DND-41 (cell line): Measurements from ENCODE around the gene CACNB4.
"Not testable (repeated sequence)": the region's sequence is repeated elsewhere in the genome, so short reads cannot be mapped to it uniquely, and the experiment has no call there.

ENCODE experiments used
- ATAC-seq: fragments of 200-7000 bp; cut with Tn5 transposase; 3 replicates; pipeline ENCODE4 v1.9.1; 2021; ENCODE audit warnings: low read depth; ENCODE audit not compliant: insufficient read depth
- DNase-seq: peaks from one replicate; pipeline ENCODE4 v3.0.0-alpha.2; 2020
- H2AFZ ChIP-seq: 2 replicates; pipeline ENCODE4 v1.6.0; 2012; ENCODE audit warnings: low read depth, low read length
- H3K27ac ChIP-seq: 2 replicates; pipeline ENCODE4 v1.5.1; 2012; ENCODE audit warnings: low read length, inconsistent platforms
- H3K27me3 ChIP-seq: fragments of 200-600 bp; sonication (generic); 2 replicates; pipeline ENCODE4 v1.6.0; 2012; ENCODE audit warnings: low read length, mild to moderate bottlenecking, inconsistent platforms; ENCODE audit not compliant: insufficient read depth, poor library complexity
- H3K36me3 ChIP-seq: 2 replicates; pipeline ENCODE4 v1.5.1; 2012; ENCODE audit warnings: low read length, inconsistent platforms; ENCODE audit not compliant: insufficient read depth
- H3K4me1 ChIP-seq: 2 replicates; pipeline ENCODE4 v1.5.1; 2012; ENCODE audit warnings: mild to moderate bottlenecking, low read length; ENCODE audit not compliant: insufficient read depth
- H3K4me2 ChIP-seq: 2 replicates; pipeline ENCODE4 v1.6.0; 2012; ENCODE audit warnings: mild to moderate bottlenecking, moderate library complexity, low read length, inconsistent platforms; ENCODE audit not compliant: insufficient read depth
- H3K4me3 ChIP-seq, 2 experiments: fragments of 200-600 bp in 1 of 2; shearing (Covaris generic) in 1 of 2; 2 replicates each; pipeline ENCODE4 v1.5.1; 2012 to 2016; ENCODE audit warnings: inconsistent platforms in 2 of 2, low read length in 2 of 2, mild to moderate bottlenecking in 2 of 2, low read depth in 1 of 2, moderate library complexity in 1 of 2
- H3K79me2 ChIP-seq: 2 replicates; pipeline ENCODE4 v1.6.0; 2012; ENCODE audit warnings: low read length, inconsistent platforms; ENCODE audit not compliant: insufficient read depth
- H3K9ac ChIP-seq: 2 replicates; pipeline ENCODE4 v1.6.0; 2012; ENCODE audit warnings: low read depth, mild to moderate bottlenecking, inconsistent platforms, low read length, moderate library complexity
- H3K9me3 ChIP-seq: 2 replicates; pipeline ENCODE4 v1.5.1; 2012; ENCODE audit warnings: low read length, moderate library complexity, mild to moderate bottlenecking, inconsistent platforms; ENCODE audit not compliant: insufficient read depth, severe bottlenecking
- H4K20me1 ChIP-seq: 2 replicates; pipeline ENCODE4 v1.6.0; 2012; ENCODE audit warnings: low read length; ENCODE audit not compliant: insufficient read depth
- EZH2 ChIP-seq: IDR thresholded peaks from 3 replicates; pipeline ENCODE4 v1.6.1; 2012; ENCODE audit warnings: borderline replicate concordance, low read depth, mild to moderate bottlenecking, moderate library complexity, low read length, inconsistent platforms; ENCODE audit not compliant: severe bottlenecking
- TF ChIP-seq, protein P1 (sequence below): IDR thresholded peaks from 2 replicates; pipeline ENCODE4 v1.5.1; 2012; ENCODE audit warnings: borderline replicate concordance, low read length, moderate library complexity, mild to moderate bottlenecking; ENCODE audit not compliant: poor library complexity, severe bottlenecking; ENCODE audit errors: extremely low read depth

CACNB4 gene

DNA sequence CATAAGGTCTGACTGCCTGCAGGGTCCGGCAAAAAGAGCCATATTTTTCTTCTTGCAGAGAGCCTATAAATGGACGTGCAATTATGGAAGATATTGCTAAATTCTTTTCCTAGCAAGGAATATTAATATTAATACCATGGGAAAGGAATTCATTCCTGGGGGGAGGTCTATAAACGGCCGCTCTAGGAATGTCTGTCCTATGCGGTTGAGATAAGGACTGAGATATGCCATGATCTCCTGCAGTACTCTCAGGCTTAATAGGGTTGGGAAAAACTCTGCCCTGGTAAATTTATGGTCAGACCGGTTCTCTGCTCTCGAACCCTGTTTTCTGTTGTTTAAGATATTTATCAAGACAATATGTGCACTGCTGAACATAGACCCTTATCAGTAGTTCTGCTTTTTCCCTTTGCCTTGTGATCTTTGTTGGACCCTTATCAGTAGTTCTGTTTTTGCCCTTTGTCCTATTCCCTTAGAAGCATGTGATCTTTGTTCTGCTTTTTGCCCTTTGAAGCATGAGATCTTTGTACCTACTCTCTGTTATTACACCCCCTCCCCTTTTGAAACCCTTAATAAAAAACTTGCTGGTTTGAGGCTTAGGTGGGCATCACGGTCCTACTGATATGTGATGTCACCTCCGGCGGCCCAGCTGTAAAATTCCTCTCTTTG is 156.2 kb downstream of the CACNB4 start:
- H2AFZ ChIP-seq, ATAC-seq, H3K36me3 ChIP-seq, H3K4me2 ChIP-seq, H3K4me1 ChIP-seq, H3K9ac ChIP-seq, H3K79me2 ChIP-seq, H3K4me3 ChIP-seq, H3K27ac ChIP-seq, H3K9me3 ChIP-seq, H4K20me1 ChIP-seq, DNase-seq, H3K27me3 ChIP-seq: not testable (repeated sequence)

DNA sequence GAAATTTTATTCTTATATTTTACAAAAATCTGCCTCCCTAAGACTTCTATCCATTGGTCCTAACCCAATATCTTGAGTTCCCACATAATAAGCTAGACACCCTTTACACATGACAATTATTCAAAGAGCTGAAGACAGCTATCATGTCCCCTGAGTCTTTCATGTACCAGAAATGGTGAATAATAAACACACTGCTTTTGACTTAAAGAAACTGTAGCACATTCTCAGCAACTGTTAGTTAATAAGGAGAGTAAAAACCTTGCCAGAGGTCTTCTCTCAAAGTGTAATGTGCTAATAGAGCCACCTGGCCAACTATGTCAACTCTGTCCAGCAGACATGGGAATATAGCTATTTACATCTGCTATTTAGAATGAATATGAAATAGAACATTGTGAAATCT is 160.9 kb downstream of the CACNB4 start:
- Histone ChIP-seq H3K27ac (no peak overlapping the region), H3K4me1 (no peaks in the 10 kb centered on the region), H3K9ac (no peak overlapping the region), H3K4me3 (no peak overlapping the region), H3K27me3 (no peaks in the 10 kb centered on the region), H4K20me1 (no peaks in the 10 kb centered on the region), H3K79me2 (no peaks in the 10 kb centered on the region), H2AFZ (no peak overlapping the region), H3K4me2 (no peak overlapping the region), H3K9me3 (peaks cover 2% of the 10 kb centered on the region), H3K36me3 (no peaks in the 10 kb centered on the region)
- ATAC-seq: no peak
- DNase-seq: no peak
- no peak for TF ChIP-seq EZH2
- TF ChIP-seq, protein P1, sequence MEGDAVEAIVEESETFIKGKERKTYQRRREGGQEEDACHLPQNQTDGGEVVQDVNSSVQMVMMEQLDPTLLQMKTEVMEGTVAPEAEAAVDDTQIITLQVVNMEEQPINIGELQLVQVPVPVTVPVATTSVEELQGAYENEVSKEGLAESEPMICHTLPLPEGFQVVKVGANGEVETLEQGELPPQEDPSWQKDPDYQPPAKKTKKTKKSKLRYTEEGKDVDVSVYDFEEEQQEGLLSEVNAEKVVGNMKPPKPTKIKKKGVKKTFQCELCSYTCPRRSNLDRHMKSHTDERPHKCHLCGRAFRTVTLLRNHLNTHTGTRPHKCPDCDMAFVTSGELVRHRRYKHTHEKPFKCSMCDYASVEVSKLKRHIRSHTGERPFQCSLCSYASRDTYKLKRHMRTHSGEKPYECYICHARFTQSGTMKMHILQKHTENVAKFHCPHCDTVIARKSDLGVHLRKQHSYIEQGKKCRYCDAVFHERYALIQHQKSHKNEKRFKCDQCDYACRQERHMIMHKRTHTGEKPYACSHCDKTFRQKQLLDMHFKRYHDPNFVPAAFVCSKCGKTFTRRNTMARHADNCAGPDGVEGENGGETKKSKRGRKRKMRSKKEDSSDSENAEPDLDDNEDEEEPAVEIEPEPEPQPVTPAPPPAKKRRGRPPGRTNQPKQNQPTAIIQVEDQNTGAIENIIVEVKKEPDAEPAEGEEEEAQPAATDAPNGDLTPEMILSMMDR: no peak

DNA sequence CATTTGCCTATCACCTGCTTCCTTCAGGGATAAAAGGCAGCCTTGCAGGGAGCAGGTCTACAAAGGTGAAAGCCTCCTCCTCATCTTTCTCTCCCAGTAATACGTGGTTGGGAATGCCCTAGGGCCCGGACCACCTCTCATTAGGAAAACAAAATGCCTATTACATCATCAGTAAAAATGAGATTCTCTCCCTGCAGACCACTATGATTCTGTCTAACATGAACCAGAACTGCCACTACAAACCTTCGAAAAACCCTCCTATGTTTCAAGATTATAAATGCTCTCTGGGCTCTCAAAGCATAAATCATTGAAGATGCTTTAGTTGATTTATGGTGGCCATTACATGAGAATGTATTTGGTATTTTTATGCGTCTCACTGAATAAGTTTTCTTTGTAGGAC is 162.2 kb downstream of the CACNB4 start:
- no peak overlapping the region for H3K4me2 ChIP-seq
- DNase-seq (no peak), ATAC-seq (no peak)
- H3K27me3 ChIP-seq: no peaks in the 10 kb centered on the region
- no peak overlapping the region for H3K9ac ChIP-seq
- H3K9me3 ChIP-seq: no peaks in the 10 kb centered on the region
- TF ChIP-seq, protein P1: no peak
- TF ChIP-seq EZH2: no peak
- H3K36me3 ChIP-seq: no peaks in the 10 kb centered on the region
- no peak overlapping the region for H3K27ac ChIP-seq
- H3K79me2 ChIP-seq: no peaks in the 10 kb centered on the region
- H3K4me3 ChIP-seq: no peak overlapping the region
- H2AFZ ChIP-seq: no peak overlapping the region
- no peaks in the 10 kb centered on the region for H4K20me1 ChIP-seq
- no peaks in the 10 kb centered on the region for H3K4me1 ChIP-seq

DNA sequence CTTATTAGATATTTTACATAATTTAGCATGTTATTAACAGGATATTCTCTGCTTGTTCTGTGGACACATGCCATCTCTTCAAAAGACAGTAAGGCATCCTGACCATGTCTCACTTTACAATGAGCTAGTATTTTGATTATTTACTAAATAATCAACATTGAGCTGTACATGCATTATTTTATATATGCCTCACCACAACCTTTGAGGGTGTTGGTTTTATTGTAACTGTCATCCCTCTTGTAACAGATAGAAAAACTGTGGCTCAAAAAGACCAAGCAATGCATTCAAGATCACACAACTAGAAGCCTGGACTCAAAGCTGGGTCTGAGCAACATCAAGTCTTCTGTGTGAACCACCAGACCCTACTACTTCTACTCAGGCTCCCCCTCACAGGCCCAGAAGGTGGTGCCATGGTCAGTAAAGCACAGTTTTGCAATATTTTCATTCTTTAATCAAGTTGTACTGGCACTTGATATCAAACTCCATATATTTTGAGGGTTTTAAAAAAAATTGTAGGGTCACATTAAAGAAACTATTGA is 165.5 kb downstream of the CACNB4 start:
- Histone ChIP-seq H3K4me1 (no peaks in the 10 kb centered on the region), H3K79me2 (no peaks in the 10 kb centered on the region), H3K36me3 (no peaks in the 10 kb centered on the region), H3K4me3 (no peak overlapping the region), H3K27ac (no peak overlapping the region), H3K4me2 (no peak overlapping the region), H3K9ac (no peak overlapping the region), H2AFZ (no peak overlapping the region), H4K20me1 (no peaks in the 10 kb centered on the region), H3K9me3 (no peaks in the 10 kb centered on the region), H3K27me3 (no peaks in the 10 kb centered on the region)
- TF ChIP-seq, protein P1: no peak
- TF ChIP-seq EZH2: no peak
- DNase-seq (no peak), ATAC-seq (no peak)
